GM12878 (cell line): Measurements from ENCODE around the gene VIT. TPM values are rescaled to one million over a fixed set of nuclear protein-coding genes. Genes with fewer than 3 reads are reported as not detected.

Experiments
- ATAC-seq: fragments of 200-7000 bp; cut with Tn5 transposase; 3 replicates; pipeline ENCODE4 v1.9.1; 2020; ENCODE audit warnings: mild to moderate bottlenecking, moderate library complexity
- BruUV-seq: library from RNA; stranded (reverse); fragments of 400-500 nt; replicated peaks from 2 replicates; lab custom pipeline; 2021; lab: Mats Ljungman, UMichigan
- CTCF ChIA-PET: fragments of 300-600 bp; sonication (Branson Sonifier 250); formaldehyde crosslinking; extraction: SDS; loops from one replicate; lab custom pipeline; 2021; ENCODE audit warnings: inconsistent platforms; lab: Yijun Ruan, JAX
- POLR2A ChIA-PET: fragments of 350-600 bp; formaldehyde crosslinking; extraction: SDS; loops from one replicate; lab custom pipeline; 2021; ENCODE audit warnings: inconsistent platforms; lab: Charles Lee
- RAD21 ChIA-PET: fragments of 300-600 bp; sonication (Branson Sonifier 250); formaldehyde crosslinking; loops from one replicate; lab custom pipeline; 2023; ENCODE audit warnings: antibody characterized with exemption; ENCODE audit not compliant: unreplicated experiment; lab: Charles Lee
- SMC1A ChIA-PET: fragments of 300-600 bp; sonication (Branson Sonifier 250); formaldehyde crosslinking; loops from one replicate; lab custom pipeline; 2023; ENCODE audit not compliant: unreplicated experiment, uncharacterized antibody; lab: Charles Lee
- DNase-seq: peaks from one replicate; pipeline ENCODE4 v3.0.0-alpha.2; 2011; ENCODE audit warnings: low read depth, low spot score
- FAIRE-seq: peaks from 3 replicates; lab custom pipeline; 2011; peaks lifted over from hg19 to GRCh38; lab: Jason Lieb, UNC
- H2AFZ ChIP-seq: 2 replicates; pipeline ENCODE4 v1.6.0; 2011; ENCODE audit warnings: low read depth, low read length, control low read depth; ENCODE audit not compliant: control insufficient read depth
- H3K27ac ChIP-seq: 2 replicates; pipeline ENCODE4 v1.5.1; 2011; ENCODE audit warnings: control low read depth; ENCODE audit not compliant: control insufficient read depth, insufficient read depth
- H3K27me3 ChIP-seq, 2 experiments: replicated peaks in 1 of 2; 2 replicates each; pipeline versions ENCODE4 v1.6.0 to v1.6.1; 2011; ENCODE audit warnings: low read length in 1 of 2; ENCODE audit not compliant: control insufficient read depth in 2 of 2, insufficient read depth in 2 of 2
- H3K36me3 ChIP-seq, 2 experiments: 2 replicates each; pipeline ENCODE4 v1.5.1; 2011; ENCODE audit warnings: low read length in 1 of 2; ENCODE audit not compliant: control insufficient read depth in 2 of 2, insufficient read depth in 2 of 2
- H3K4me1 ChIP-seq: 2 replicates; pipeline ENCODE4 v1.6.1; 2011; ENCODE audit warnings: mild to moderate bottlenecking, low read length, moderate library complexity, mixed read lengths; ENCODE audit not compliant: control insufficient read depth, insufficient read depth
- H3K4me2 ChIP-seq: 2 replicates; pipeline ENCODE4 v1.6.0; 2011; ENCODE audit warnings: control low read depth; ENCODE audit not compliant: control insufficient read depth, insufficient read depth
- H3K4me3 ChIP-seq: fragments of 200-600 bp; sonication (generic); 2 replicates; pipeline ENCODE4 v1.5.1; 2016
- H3K79me2 ChIP-seq: 2 replicates; pipeline ENCODE4 v1.6.0; 2011; ENCODE audit warnings: low read length; ENCODE audit not compliant: control insufficient read depth, insufficient read depth
- H3K9ac ChIP-seq: 2 replicates; pipeline ENCODE4 v1.8.0; 2011; ENCODE audit warnings: low read length, control low read depth, mixed read lengths; ENCODE audit not compliant: control insufficient read depth, insufficient read depth
- H3K9me3 ChIP-seq: replicated peaks from 3 replicates; pipeline ENCODE4 v1.5.1; 2011; ENCODE audit warnings: mild to moderate bottlenecking, low read length; ENCODE audit not compliant: control insufficient read depth, insufficient read depth
- H4K20me1 ChIP-seq: 2 replicates; pipeline ENCODE4 v1.6.0; 2011; ENCODE audit not compliant: control insufficient read depth, insufficient read depth
- EZH2 ChIP-seq: IDR thresholded peaks from 2 replicates; pipeline ENCODE4 v1.6.1; 2012; ENCODE audit warnings: low read depth, mild to moderate bottlenecking, control low read depth, inconsistent platforms, low read length, borderline replicate concordance; ENCODE audit not compliant: control insufficient read depth
- MTA2 ChIP-seq: fragments of 450-650 bp; IDR thresholded peaks from 2 replicates; pipeline ENCODE4 v1.6.1; 2016; ENCODE audit warnings: low read depth, mild to moderate bottlenecking, moderate library complexity
- MTA3 ChIP-seq: IDR thresholded peaks from 2 replicates; pipeline ENCODE4 v1.6.1; 2012; ENCODE audit warnings: low read length, inconsistent platforms, borderline replicate concordance
- SMC3 ChIP-seq: IDR thresholded peaks from 2 replicates; pipeline ENCODE4 v1.6.1; 2011; ENCODE audit warnings: low read length, improper control_type of control experiment, borderline replicate concordance
- WGBS: methylation state at CpG from one replicate; pipeline ENCODE4 v1.1.6; 2016; ENCODE audit warnings: low lambda C conversion rate; ENCODE audit not compliant: insufficient replicate concordance, insufficient coverage; ENCODE audit errors: missing lambda C conversion rate; 5-methylcytosine and 5-hydroxymethylcytosine counted together
- in situ Hi-C: fragments of 300-500 bp; cut with MboI; formaldehyde crosslinking; loops from 9 replicates; pipeline ENCODE4 v1.14.3; 2018; ENCODE audit warnings: mixed read lengths
- intact Hi-C: fragments of 100-400 bp; cut with micrococcal nuclease; formaldehyde crosslinking; loops from one replicate; pipeline ENCODE4 v1.14.2; 2022; ENCODE audit not compliant: unreplicated experiment
- polyA plus RNA-seq, 11 experiments: library from polyadenylated mRNA; depleted of rRNA in 4 of 11; unstranded in 6 of 11; stranded (reverse) in 5 of 11; fragments of >200 nt; fragmentation: Nextera tagmentation in 4 of 11; fragmentation: Illumina TruSeq in 1 of 11; extraction: Ambion mirVana in 4 of 11; extraction: Trizol in 1 of 11; gene quantifications; 1 replicate in 1 of 11; 2 replicates in 10 of 11; pipeline versions ENCODE4 v1.2.1 to v1.2.3, GENCODE V29; 2011 to 2016; ENCODE audit warnings: inconsistent platforms in 2 of 11, missing spikeins in 2 of 11, low read depth in 1 of 11
- total RNA-seq, 4 experiments: library from RNA; depleted of rRNA in 3 of 4; stranded (reverse); fragments of >200 nt in 3 of 4; fragmentation: Illumina TruSeq in 1 of 4; extraction: Trizol in 1 of 4; gene quantifications; 2 replicates each; pipeline versions ENCODE4 v1.2.1 to v1.2.3, GENCODE V29; 2013 to 2021
- TF ChIP-seq, protein P1 (sequence below): fragments of 450-650 bp; IDR thresholded peaks from 2 replicates; pipeline ENCODE4 v1.6.1; 2017; ENCODE audit warnings: mild to moderate bottlenecking
- TF ChIP-seq, protein P2 (sequence below): fragments of 450-650 bp; formaldehyde crosslinking; IDR thresholded peaks from 2 replicates; pipeline ENCODE4 v1.4.0; 2020; ENCODE audit warnings: mild to moderate bottlenecking, moderate library complexity
- TF ChIP-seq, protein P3 (sequence below): IDR thresholded peaks from 2 replicates; pipeline ENCODE4 v1.6.1; 2012; ENCODE audit warnings: low read depth, low read length, improper control_type of control experiment
- TF ChIP-seq, protein P4 (sequence below): IDR thresholded peaks from 2 replicates; pipeline ENCODE4 v1.6.1; 2012; ENCODE audit warnings: low read length, inconsistent platforms

Gene VIT
- total and polyA plus RNA-seq, 10 of the 15 experiments (the other 5 are each of a cell fraction or from before 2014, with no cell fraction given) = 0.05 to 0.14 TPM; not detected in 8

DNA sequence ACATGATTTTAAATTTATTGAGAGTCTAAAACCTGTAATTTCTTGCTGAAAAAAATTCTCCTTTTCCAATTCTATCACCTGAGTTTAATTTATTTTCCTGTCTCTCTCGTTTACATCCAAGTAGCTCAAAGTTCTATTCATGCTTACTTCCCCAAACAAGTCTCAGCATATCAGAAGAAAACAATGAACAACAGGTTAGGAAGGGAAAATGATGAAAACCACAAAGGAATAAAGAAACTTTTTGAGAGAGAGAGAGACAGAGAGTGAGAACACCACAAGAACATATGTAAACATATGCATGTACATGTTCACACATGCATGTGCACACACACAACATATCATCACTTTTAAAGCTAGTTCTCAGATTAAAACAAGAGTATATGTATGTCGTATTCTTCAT is 157.7 kb downstream of the VIT start:
- no peaks in the 10 kb centered on the region for H3K9me3 ChIP-seq
- POLR2A ChIA-PET = no interaction called here
- CTCF ChIA-PET = interaction anchor here (1.2 to 1.9 kb wide), 4 partner anchors 18 to 84 kb away, joined by 3 to 6 read pairs (median 4); no protein-coding TSS in a partner anchor
- 74% methylated on average over 2 of the region's 2 CpGs for WGBS
- TF ChIP-seq SMC3 = no peak
- TF ChIP-seq, protein P1, sequence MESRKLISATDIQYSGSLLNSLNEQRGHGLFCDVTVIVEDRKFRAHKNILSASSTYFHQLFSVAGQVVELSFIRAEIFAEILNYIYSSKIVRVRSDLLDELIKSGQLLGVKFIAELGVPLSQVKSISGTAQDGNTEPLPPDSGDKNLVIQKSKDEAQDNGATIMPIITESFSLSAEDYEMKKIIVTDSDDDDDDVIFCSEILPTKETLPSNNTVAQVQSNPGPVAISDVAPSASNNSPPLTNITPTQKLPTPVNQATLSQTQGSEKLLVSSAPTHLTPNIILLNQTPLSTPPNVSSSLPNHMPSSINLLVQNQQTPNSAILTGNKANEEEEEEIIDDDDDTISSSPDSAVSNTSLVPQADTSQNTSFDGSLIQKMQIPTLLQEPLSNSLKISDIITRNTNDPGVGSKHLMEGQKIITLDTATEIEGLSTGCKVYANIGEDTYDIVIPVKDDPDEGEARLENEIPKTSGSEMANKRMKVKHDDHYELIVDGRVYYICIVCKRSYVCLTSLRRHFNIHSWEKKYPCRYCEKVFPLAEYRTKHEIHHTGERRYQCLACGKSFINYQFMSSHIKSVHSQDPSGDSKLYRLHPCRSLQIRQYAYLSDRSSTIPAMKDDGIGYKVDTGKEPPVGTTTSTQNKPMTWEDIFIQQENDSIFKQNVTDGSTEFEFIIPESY = no peak
- TF ChIP-seq, all 136 proteins: peak for 0
- no peak for FAIRE-seq
- RAD21 ChIA-PET = no interaction called here
- peaks cover 0 to 3% of the 10 kb centered on the region in 2 experiments; a peak in 2 of 4 replicates for H3K36me3 ChIP-seq
- H2AFZ ChIP-seq = no peak overlapping the region
- no peaks in the 10 kb centered on the region for H3K79me2 ChIP-seq
- no peaks in the 10 kb centered on the region for H3K27me3 ChIP-seq
- SMC1A ChIA-PET = interaction anchor here (1.0 to 1.4 kb wide), 5 partner anchors 16 to 128 kb away, joined by 3 to 5 read pairs (median 4); no protein-coding TSS in a partner anchor
- no peak for ATAC-seq
- intact Hi-C loops (no loop called here), in situ Hi-C loops (no loop called here)
- no peak for DNase-seq
- H3K4me2 ChIP-seq = no peak overlapping the region
- no peak overlapping the region for H3K4me3 ChIP-seq
- BruUV-seq = no TSS peak
- H3K9ac ChIP-seq = no peak overlapping the region
- H3K4me1 ChIP-seq = peaks cover 6% of the 10 kb centered on the region; the same call in 1 of the 2 replicates
- H3K27ac ChIP-seq = no peak overlapping the region
- no peaks in the 10 kb centered on the region for H4K20me1 ChIP-seq

DNA sequence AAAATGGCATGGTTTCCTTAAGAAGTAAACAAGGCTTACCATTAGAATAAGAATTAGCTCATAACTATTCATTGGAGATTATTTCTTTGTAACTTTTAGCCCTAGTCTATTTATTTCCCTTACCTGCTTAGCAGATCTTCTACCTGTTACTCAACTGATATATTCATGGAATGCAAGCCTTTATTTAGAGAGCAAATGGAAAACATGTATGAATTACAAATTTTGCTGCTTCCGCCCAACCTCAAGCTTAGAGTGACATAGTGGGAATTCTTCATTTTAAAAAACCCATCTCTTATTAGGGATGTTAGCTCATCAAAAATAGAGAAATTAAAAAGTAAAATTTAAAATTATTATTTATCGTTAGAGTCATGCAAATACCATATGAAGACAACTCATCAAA is 158.9 kb downstream of the VIT start:
- ATAC-seq (no peak), FAIRE-seq (no peak), DNase-seq (no peak)
- Histone ChIP-seq H3K9me3 (no peaks in the 10 kb centered on the region), H3K4me2 (no peak overlapping the region), H3K27me3 (no peaks in the 10 kb centered on the region), H3K4me3 (no peak overlapping the region), H3K4me1 (peaks cover 6% of the 10 kb centered on the region; the same call in 1 of the 2 replicates), H4K20me1 (no peaks in the 10 kb centered on the region), H3K79me2 (no peaks in the 10 kb centered on the region), H3K36me3 (peaks cover 0 to 3% of the 10 kb centered on the region in 2 experiments; a peak in 1 of 4 replicates), H2AFZ (no peak overlapping the region), H3K27ac (no peak overlapping the region), H3K9ac (no peak overlapping the region)
- POLR2A ChIA-PET = no interaction called here
- intact Hi-C loops (no loop called here), in situ Hi-C loops (no loop called here)
- SMC1A ChIA-PET = interaction anchor here (0.8 to 1.4 kb wide), 5 partner anchors 8 to 124 kb away, joined by 3 to 5 read pairs (median 3); no protein-coding TSS in a partner anchor
- RAD21 ChIA-PET = interaction anchor here (1.0 kb wide), 1 partner anchor 8 kb away, joined by 4 read pairs; no protein-coding TSS in a partner anchor
- BruUV-seq = no TSS peak
- 100% methylated on average over 2 of the region's 2 CpGs for WGBS
- CTCF ChIA-PET = interaction anchor here (1.3 to 1.9 kb wide), 5 partner anchors 12 to 74 kb away, joined by 3 to 6 read pairs (median 4); no protein-coding TSS in a partner anchor
- TF ChIP-seq EZH2 (no peak), MTA2 (no peak), MTA3 (no peak)
- TF ChIP-seq, protein P2, sequence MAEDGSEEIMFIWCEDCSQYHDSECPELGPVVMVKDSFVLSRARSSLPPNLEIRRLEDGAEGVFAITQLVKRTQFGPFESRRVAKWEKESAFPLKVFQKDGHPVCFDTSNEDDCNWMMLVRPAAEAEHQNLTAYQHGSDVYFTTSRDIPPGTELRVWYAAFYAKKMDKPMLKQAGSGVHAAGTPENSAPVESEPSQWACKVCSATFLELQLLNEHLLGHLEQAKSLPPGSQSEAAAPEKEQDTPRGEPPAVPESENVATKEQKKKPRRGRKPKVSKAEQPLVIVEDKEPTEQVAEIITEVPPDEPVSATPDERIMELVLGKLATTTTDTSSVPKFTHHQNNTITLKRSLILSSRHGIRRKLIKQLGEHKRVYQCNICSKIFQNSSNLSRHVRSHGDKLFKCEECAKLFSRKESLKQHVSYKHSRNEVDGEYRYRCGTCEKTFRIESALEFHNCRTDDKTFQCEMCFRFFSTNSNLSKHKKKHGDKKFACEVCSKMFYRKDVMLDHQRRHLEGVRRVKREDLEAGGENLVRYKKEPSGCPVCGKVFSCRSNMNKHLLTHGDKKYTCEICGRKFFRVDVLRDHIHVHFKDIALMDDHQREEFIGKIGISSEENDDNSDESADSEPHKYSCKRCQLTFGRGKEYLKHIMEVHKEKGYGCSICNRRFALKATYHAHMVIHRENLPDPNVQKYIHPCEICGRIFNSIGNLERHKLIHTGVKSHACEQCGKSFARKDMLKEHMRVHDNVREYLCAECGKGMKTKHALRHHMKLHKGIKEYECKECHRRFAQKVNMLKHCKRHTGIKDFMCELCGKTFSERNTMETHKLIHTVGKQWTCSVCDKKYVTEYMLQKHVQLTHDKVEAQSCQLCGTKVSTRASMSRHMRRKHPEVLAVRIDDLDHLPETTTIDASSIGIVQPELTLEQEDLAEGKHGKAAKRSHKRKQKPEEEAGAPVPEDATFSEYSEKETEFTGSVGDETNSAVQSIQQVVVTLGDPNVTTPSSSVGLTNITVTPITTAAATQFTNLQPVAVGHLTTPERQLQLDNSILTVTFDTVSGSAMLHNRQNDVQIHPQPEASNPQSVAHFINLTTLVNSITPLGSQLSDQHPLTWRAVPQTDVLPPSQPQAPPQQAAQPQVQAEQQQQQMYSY = no peak
- TF ChIP-seq, protein P3, sequence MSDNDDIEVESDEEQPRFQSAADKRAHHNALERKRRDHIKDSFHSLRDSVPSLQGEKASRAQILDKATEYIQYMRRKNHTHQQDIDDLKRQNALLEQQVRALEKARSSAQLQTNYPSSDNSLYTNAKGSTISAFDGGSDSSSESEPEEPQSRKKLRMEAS = no peak
- TF ChIP-seq, protein P4, sequence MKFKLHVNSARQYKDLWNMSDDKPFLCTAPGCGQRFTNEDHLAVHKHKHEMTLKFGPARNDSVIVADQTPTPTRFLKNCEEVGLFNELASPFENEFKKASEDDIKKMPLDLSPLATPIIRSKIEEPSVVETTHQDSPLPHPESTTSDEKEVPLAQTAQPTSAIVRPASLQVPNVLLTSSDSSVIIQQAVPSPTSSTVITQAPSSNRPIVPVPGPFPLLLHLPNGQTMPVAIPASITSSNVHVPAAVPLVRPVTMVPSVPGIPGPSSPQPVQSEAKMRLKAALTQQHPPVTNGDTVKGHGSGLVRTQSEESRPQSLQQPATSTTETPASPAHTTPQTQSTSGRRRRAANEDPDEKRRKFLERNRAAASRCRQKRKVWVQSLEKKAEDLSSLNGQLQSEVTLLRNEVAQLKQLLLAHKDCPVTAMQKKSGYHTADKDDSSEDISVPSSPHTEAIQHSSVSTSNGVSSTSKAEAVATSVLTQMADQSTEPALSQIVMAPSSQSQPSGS = no peak
